Measurements from ENCODE around the gene AVP.
"Not testable (repeated sequence)": the region's sequence is repeated elsewhere in the genome, so short reads cannot be mapped to it uniquely, and the experiment has no call there.

AVP gene

DNA sequence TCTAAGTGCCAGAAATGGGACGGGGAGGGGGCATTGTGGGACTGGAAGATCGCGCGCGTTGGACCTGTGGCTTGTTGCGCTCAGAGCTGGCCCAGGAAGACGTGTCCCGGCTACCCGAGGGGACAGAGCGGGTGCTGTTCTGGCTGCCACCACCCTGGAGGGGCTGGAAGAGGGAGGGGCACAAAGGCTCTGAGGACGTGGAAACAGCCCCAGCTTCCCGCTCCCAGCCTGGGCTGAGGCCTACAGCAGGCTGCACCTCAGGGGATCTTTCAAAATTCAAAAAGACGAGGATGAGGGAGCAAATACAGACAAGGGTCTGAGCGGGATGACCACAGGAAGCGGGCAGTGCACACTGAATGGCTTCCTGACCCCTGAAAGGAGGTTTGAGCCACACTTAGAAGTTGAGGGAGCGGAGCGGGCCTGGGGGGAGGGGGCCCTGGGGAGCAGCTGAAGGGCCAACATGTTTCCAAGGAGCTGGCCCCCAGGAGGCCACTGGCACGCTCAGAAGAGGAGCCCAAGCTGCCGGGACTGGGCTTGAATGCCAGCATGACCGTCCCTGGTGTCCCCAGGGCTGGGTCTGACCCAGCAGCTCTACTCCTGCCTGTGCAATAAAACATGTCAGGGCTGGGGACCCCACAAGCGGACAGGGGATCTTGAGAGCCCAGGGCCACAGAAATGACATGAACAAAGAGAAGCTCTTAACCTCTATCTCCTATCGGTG is 11.8 kb downstream of the AVP start:
- DNase-seq (ENCODE audit: insufficient read length, low spot score) (no peak), FAIRE-seq (no peak)
- no peak for TF ChIP-seq TAF1 (IDR thresholded peaks at IDR 0.05; ENCODE audit: low read depth, low read length)
- no peak for TF ChIP-seq PAX5 (IDR thresholded peaks at IDR 0.05; ENCODE audit: insufficient read depth, low read length, severe bottlenecking)
- TF ChIP-seq SPI1 (IDR thresholded peaks at IDR 0.05; ENCODE audit: low read depth, low read length) = no peak
- TF ChIP-seq POLR2A (IDR thresholded peaks at IDR 0.05; ENCODE audit: low read depth, low read length) = no peak
- no peak for TF ChIP-seq POLR2AphosphoS5 (IDR thresholded peaks at IDR 0.05; ENCODE audit: low read depth, low read length)
- no peak for TF ChIP-seq POU2F2 (IDR thresholded peaks at IDR 0.05; ENCODE audit: low read depth, low read length)

DNA sequence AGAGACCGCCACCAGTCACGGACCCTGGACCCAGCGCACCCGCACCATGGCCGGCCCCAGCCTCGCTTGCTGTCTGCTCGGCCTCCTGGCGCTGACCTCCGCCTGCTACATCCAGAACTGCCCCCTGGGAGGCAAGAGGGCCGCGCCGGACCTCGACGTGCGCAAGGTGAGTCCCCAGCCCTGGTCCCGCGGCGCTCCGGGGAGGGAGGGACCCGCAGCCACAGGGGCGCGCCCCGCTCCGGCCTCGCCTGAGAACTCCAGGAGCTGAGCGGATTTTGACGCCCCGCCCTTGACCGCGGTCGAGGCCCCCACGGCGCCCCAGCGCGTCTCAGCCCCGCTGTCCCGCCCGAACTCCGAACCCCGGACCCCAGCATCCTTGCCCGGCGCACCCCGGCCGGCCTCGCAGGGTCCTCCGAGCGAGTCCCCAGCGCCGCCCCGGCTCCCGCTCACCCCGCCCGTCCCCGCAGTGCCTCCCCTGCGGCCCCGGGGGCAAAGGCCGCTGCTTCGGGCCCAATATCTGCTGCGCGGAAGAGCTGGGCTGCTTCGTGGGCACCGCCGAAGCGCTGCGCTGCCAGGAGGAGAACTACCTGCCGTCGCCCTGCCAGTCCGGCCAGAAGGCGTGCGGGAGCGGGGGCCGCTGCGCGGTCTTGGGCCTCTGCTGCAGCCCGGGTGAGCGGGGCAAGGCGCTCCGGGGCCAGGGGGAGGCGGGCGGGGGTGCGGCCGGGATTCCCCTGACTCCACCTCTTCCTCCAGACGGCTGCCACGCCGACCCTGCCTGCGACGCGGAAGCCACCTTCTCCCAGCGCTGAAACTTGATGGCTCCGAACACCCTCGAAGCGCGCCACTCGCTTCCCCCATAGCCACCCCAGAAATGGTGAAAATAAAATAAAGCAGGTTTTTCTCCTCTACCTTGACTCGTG is 12.7 kb downstream of the AVP start, which contains the start of gene OXT:
Gene OXT, plus strand, starts transcription at position 11 of the 920 bp plus-strand sequence. Its CDS starts 36 bp downstream, at position 47.
- no peak for FAIRE-seq
- no peak for DNase-seq (ENCODE audit: insufficient read length, low spot score)
- TF ChIP-seq TAF1 (IDR thresholded peaks at IDR 0.05; ENCODE audit: low read depth, low read length) = no peak
- no peak for TF ChIP-seq POLR2AphosphoS5 (IDR thresholded peaks at IDR 0.05; ENCODE audit: low read depth, low read length)
- TF ChIP-seq POLR2A (IDR thresholded peaks at IDR 0.05; ENCODE audit: low read depth, low read length) = no peak
- no peak for TF ChIP-seq SPI1 (IDR thresholded peaks at IDR 0.05; ENCODE audit: low read depth, low read length)
- no peak for TF ChIP-seq PAX5 (IDR thresholded peaks at IDR 0.05; ENCODE audit: insufficient read depth, low read length, severe bottlenecking)
- no peak for TF ChIP-seq POU2F2 (IDR thresholded peaks at IDR 0.05; ENCODE audit: low read depth, low read length)

DNA sequence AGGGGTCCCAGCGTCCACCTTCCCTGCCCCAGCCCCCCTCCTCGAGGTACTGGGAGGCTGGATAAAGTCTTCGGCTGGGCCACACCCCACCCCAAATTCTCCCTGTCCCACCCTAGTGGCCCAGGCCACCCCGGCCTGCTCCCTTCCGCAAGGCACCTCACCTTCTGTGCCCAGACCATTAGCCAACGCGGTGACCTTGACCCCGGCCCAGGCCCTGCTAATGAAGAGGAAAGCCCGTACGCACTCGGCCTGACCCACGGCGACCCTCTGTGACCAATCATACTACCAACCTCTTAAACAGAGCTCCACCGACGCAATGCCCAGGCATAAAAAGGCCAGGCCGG is 13.3 kb downstream of the AVP start:
- TF ChIP-seq TAF1 (IDR thresholded peaks at IDR 0.05; ENCODE audit: low read depth, low read length) (no peak), SPI1 (IDR thresholded peaks at IDR 0.05; ENCODE audit: low read depth, low read length) (no peak), POLR2A (IDR thresholded peaks at IDR 0.05; ENCODE audit: low read depth, low read length) (no peak), POU2F2 (IDR thresholded peaks at IDR 0.05; ENCODE audit: low read depth, low read length) (no peak), PAX5 (IDR thresholded peaks at IDR 0.05; ENCODE audit: insufficient read depth, low read length, severe bottlenecking) (no peak), POLR2AphosphoS5 (IDR thresholded peaks at IDR 0.05; ENCODE audit: low read depth, low read length) (no peak)
- no peak for FAIRE-seq
- no peak for DNase-seq (ENCODE audit: insufficient read length, low spot score)

- DNase-seq (ENCODE audit: insufficient read length, low spot score) = no peak
These were observed 13.8 kb downstream of the AVP start for GRCh38 chr20:3070725-3071124.

GRCh38 chr20:3068986-3069900 is 15.3 kb downstream of the AVP start:
- TF ChIP-seq TAF1 (IDR thresholded peaks at IDR 0.05; ENCODE audit: low read depth, low read length) (no peak), POLR2AphosphoS5 (IDR thresholded peaks at IDR 0.05; ENCODE audit: low read depth, low read length) (no peak), POLR2A (IDR thresholded peaks at IDR 0.05; ENCODE audit: low read depth, low read length) (no peak), POU2F2 (IDR thresholded peaks at IDR 0.05; ENCODE audit: low read depth, low read length) (no peak), SPI1 (IDR thresholded peaks at IDR 0.05; ENCODE audit: low read depth, low read length) (no peak), PAX5 (IDR thresholded peaks at IDR 0.05; ENCODE audit: insufficient read depth, low read length, severe bottlenecking) (no peak)
- FAIRE-seq (no peak), DNase-seq (ENCODE audit: insufficient read length, low spot score) (no peak)

More at GRCh38 chr20:3070725-3071124, 13.8 kb downstream of the AVP start:
- FAIRE-seq = no peak
- TF ChIP-seq POU2F2 (IDR thresholded peaks at IDR 0.05; ENCODE audit: low read depth, low read length) = no peak
- no peak for TF ChIP-seq PAX5 (IDR thresholded peaks at IDR 0.05; ENCODE audit: insufficient read depth, low read length, severe bottlenecking)
- no peak for TF ChIP-seq TAF1 (IDR thresholded peaks at IDR 0.05; ENCODE audit: low read depth, low read length)
- TF ChIP-seq POLR2AphosphoS5 (IDR thresholded peaks at IDR 0.05; ENCODE audit: low read depth, low read length) = no peak
- no peak for TF ChIP-seq SPI1 (IDR thresholded peaks at IDR 0.05; ENCODE audit: low read depth, low read length)
- TF ChIP-seq POLR2A (IDR thresholded peaks at IDR 0.05; ENCODE audit: low read depth, low read length) = no peak

DNA sequence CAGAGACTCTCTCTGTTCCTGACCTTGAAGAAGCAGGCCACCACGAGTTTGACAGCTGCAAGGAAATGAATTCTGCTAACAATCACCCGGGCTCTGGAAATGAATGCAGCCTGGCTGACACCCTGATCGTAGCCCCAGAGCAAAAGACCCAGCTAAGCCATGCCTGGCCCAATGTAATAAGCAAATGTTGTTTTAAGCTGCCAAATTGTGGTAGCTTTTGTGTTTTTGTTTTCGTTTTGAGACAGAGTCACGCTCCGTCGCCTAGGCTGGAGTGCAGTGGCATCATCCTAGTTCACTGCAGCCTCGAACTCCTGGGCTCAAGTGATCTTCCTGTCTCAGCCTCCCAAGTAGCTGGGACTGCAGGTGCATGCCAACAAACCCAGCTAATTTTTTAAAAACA is 16.4 kb downstream of the AVP start:
- peak; percentile 91 for TF ChIP-seq PAX5 (IDR thresholded peaks at IDR 0.05; ENCODE audit: insufficient read depth, low read length, severe bottlenecking)
- no peak for TF ChIP-seq POLR2AphosphoS5 (IDR thresholded peaks at IDR 0.05; ENCODE audit: low read depth, low read length)
- peak; percentile 13 for FAIRE-seq
- no peak for DNase-seq (ENCODE audit: insufficient read length, low spot score)

GRCh38 chr20:3067139-3068014 is 17.1 kb downstream of the AVP start:
- TF ChIP-seq TAF1 (IDR thresholded peaks at IDR 0.05; ENCODE audit: low read depth, low read length) (no peak), PAX5 (IDR thresholded peaks at IDR 0.05; ENCODE audit: insufficient read depth, low read length, severe bottlenecking) (peak; percentile 81)
- peak; percentile 59 for FAIRE-seq
- DNase-seq (ENCODE audit: insufficient read length, low spot score) = no peak

- not testable (repeated sequence) for DNase-seq (ENCODE audit: insufficient read length, low spot score)
- peak; percentile 13 for FAIRE-seq
These were observed 20.4 kb downstream of the AVP start for GRCh38 chr20:3064119-3064518.

Measured in GM12891 (cell line).